HG02571 (cell line): ENCODE results near the gene IVD.
A peak's percentile ranks its signal among the peaks of the same experiment; 100 is the strongest.
"Not testable (repeated sequence)": the region's sequence is repeated elsewhere in the genome, so short reads cannot be mapped to it uniquely, and the experiment has no call there.

ENCODE experiments used
- ATAC-seq: cut with Tn5 transposase; IDR thresholded peaks from one replicate; pipeline ENCODE4 v1.9.1; 2021; ENCODE audit warnings: mild to moderate bottlenecking, moderate library complexity; ENCODE audit not compliant: unreplicated experiment

IVD gene

GRCh38 chr15:40437752-40438687, 32.4 kb downstream of the IVD start:
- no peak for ATAC-seq

GRCh38 chr15:40438712-40439111, 33.1 kb downstream of the IVD start:
- ATAC-seq: no peak

- ATAC-seq: no peak
Observed at GRCh38 chr15:40439461-40439959, 33.9 kb downstream of the IVD start.

GRCh38 chr15:40439960-40440742, 34.6 kb downstream of the IVD start:
- no peak for ATAC-seq

GRCh38 chr15:40440743-40441564, 35.4 kb downstream of the IVD start, which contains the start of gene BAHD1:
TSS of gene BAHD1 (plus strand) at chr15:40440953. CDS start at chr15:40458465, 17,512 bp downstream.
- peak; percentile 83 for ATAC-seq

- ATAC-seq: no peak
Observed at GRCh38 chr15:40441565-40442531, 36.3 kb downstream of the IVD start.

- no peak for ATAC-seq
Observed at GRCh38 chr15:40443255-40443654, 37.7 kb downstream of the IVD start.

- no peak for ATAC-seq
Observed at GRCh38 chr15:40443846-40444245, 38.3 kb downstream of the IVD start.

- no peak for ATAC-seq
Observed at GRCh38 chr15:40444736-40445135, 39.1 kb downstream of the IVD start.

GRCh38 chr15:40445421-40445922, 39.9 kb downstream of the IVD start:
- ATAC-seq: no peak

GRCh38 chr15:40446144-40446543, 40.5 kb downstream of the IVD start:
- no peak for ATAC-seq

GRCh38 chr15:40448354-40448753, 42.8 kb downstream of the IVD start:
- ATAC-seq: no peak

- ATAC-seq: no peak
Observed at GRCh38 chr15:40449275-40449674, 43.7 kb downstream of the IVD start.

- ATAC-seq: no peak
Observed at GRCh38 chr15:40450047-40450446, 44.5 kb downstream of the IVD start.

- ATAC-seq: no peak
Observed at GRCh38 chr15:40451527-40452158, 46.0 kb downstream of the IVD start.

- no peak for ATAC-seq
Observed at GRCh38 chr15:40452296-40453090, 46.9 kb downstream of the IVD start.

GRCh38 chr15:40453941-40454340, 48.3 kb downstream of the IVD start:
- ATAC-seq: not testable (repeated sequence)

- no peak for ATAC-seq
Observed at GRCh38 chr15:40454904-40455391, 49.4 kb downstream of the IVD start.
